Measurements from ENCODE around the gene NRG3.

Gene NRG3

DNA sequence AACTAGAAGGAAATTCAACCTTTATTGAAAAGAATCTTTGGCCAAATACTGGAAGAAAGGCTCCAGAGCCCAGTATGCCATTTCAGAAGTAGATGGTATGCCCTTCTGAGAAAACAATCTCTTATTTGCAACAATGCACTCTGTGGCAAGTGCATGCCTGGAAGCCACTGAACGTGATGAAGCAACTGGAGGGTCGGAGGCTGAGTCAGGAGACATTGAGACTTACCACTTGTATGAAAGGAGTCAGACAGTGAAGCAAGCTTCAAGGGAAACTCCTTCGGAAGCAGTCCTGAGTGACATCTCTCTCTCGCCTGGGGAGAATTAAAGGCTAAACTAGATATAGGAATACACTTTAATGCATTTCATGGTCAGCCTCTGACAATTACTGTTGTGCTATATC lies 353.7 kb downstream of the NRG3 start:
- no peak for DNase-seq

DNA sequence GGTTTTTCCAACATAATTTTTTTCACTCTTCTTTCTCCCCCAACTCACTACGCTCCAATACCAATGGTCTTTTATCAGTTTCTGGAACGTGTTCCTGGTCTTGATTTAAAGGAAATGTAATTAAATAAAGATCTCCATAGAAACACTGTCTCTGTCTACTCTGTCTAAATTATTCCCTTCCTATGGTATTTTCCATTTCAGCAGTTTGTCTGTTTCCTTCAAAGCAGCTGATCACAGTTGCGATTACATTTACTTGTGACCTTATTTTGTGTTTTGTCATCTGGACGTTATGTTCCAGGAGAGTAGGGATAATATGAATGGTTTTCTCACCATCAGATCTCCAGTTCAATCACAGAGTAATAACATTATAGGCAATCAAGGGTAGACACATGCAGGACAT lies 359.2 kb downstream of the NRG3 start:
- no peak for DNase-seq

GRCh38 chr10:82236084-82236731 lies 361.2 kb downstream of the NRG3 start:
- no peak for DNase-seq

- DNase-seq: no peak
Measured at GRCh38 chr10:82238291-82238690, 363.3 kb downstream of the NRG3 start.

DNA sequence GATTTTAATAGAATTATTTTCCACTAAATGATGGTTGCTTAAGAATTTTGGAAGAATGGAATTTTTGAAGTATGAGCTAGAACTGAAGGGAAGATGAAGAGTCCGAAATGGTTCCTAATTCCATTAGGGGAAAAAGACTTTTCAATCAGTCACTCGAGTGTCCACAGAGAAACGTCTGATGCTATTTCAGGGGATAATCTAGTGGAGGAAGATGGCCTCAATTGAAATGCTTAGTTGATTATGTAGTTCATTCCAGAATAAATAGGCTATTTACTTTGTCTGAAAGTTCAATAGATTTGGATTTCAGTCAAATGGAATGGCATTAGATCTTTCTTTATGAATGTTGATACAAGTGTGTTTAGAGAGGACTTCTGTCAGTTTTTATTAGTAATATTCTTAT lies 365.4 kb downstream of the NRG3 start:
- no peak for DNase-seq

- DNase-seq: no peak
Measured at GRCh38 chr10:82242778-82243177, 367.8 kb downstream of the NRG3 start.

DNA sequence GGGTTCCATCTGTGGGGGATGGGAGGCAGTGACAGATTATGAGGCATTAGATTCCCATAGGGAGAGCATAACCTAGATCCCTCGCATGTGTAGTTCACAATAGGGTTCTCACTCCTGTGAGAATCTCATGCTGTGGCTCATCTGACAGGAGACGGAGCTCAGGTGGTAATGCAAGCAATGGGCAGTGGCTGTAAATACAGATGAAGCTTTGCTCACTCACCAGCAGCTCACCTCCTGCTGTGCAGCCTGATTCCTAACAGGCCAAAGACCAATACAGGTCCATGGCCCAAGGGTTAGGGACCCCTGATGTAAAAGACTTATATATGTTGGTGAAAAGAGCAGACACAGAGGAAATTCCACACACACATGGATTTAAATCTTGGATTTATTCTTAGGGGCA lies 370.2 kb downstream of the NRG3 start:
- DNase-seq: no peak

DNA sequence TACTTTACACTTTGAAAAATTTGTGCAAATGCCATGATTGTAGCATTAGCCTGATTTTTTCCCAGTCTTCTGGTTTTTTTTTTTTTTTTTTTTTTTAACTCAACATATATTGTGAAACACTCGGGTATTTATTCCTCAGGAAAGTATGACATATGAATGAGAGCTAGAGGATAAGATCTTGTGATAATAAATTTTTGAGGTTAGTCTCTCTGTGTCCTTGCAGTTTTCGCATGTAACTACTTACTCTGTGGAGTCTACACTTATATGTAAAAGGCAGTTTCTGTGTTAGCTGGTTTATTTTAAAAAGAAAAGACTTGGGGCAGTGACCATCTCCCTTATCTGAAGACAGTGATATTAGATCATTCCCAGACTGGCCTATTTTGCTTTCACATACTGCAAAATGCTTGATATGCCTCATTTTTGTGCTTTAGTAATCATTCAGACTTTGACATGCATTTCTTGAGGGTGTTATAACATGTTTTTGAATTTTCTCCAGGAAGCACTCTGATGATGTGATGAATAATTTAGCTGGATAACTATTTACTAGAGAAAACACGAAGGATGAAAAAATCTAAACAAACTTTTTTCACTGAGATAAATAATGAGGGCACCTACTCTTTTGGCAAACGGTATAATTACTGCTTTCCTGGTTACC lies 371.0 kb downstream of the NRG3 start:
- DNase-seq: no peak

DNA sequence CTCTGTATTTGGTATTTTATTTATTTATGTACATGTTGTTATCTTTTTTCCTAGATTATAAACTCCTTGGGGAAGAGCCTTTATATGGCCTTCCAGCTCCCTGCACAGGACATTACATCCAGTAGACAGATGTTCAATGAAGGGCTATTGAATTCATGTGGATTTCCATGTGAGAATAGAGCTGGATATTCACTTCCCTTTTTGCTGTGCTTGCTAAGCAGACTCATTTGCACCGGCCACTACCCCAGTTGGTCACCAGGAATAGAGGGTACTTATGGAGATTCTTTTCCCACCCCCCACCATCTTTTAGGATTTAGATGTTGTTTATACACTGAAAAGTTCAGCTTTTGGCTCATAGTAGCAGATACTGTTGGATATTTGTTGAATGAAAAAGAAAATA lies 374.1 kb downstream of the NRG3 start:
- DNase-seq: no peak

GRCh38 chr10:82251222-82251906 lies 376.4 kb downstream of the NRG3 start:
- DNase-seq: no peak

- no peak for DNase-seq
Measured at GRCh38 chr10:82252081-82252480, 377.1 kb downstream of the NRG3 start.

GRCh38 chr10:82254237-82254636 lies 379.2 kb downstream of the NRG3 start:
- no peak for DNase-seq

DNA sequence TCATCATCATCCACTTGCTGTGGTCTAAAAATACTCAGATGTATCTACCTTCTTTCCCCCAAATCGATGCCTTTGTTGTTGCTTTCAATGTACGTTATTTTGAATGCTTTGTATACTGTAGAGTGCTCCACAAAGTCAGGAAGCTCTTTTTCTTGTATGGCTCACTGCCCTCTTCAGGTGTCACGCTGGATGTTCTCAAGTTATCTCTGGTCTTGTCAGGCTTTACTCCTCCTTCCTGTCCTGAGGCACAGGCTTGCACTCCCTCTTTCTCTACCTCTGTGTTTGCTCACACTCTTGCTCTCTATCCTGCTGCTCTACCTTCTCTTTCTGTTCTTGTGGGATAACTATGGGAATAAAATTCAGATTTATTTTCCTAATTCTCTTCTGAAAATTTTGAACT lies 381.3 kb downstream of the NRG3 start:
- no peak for DNase-seq

- no peak for DNase-seq
Measured at GRCh38 chr10:82266438-82266837, 391.4 kb downstream of the NRG3 start.

DNA sequence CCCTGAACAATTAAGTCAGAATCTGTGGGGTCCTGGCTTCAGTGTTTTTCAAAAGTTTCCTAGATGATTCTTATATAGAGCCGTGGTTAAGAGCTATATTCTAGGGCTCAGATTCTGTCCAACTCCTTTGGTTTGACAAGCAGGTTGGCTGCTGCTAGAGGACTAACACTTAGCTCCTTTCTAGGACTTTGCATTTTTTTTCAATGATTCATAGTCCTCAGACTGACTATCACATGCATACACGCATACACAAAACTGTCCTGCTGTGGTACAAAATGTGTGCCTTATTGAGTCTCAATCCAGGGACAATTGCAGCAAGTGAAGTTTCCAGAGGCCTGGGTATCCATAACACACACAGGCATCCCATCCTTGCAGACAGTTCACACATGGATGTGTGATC lies 392.0 kb downstream of the NRG3 start:
- DNase-seq: no peak

DNA sequence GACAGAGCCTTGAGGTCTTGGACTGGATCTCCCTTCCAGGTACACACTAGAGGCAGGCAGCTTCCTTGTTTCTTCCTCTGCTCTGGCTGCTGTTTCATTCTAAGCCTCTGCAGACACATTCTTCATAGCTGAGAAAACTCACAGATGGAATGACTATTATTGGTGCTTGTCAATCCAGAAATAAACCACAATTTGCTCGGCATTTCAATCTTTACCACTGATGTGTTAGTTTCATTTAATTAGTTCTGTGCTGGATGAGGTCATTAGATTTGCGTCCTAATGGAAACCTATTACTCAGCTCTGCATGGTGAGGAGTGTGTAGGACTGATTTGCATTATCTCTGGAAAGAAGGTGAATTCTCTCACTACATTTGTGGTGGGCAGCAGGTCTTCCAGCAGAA lies 392.5 kb downstream of the NRG3 start:
- DNase-seq: no peak

GRCh38 chr10:82267960-82268359 lies 393.0 kb downstream of the NRG3 start:
- no peak for DNase-seq

GRCh38 chr10:82277591-82277990 lies 402.6 kb downstream of the NRG3 start:
- DNase-seq: no peak

DNA sequence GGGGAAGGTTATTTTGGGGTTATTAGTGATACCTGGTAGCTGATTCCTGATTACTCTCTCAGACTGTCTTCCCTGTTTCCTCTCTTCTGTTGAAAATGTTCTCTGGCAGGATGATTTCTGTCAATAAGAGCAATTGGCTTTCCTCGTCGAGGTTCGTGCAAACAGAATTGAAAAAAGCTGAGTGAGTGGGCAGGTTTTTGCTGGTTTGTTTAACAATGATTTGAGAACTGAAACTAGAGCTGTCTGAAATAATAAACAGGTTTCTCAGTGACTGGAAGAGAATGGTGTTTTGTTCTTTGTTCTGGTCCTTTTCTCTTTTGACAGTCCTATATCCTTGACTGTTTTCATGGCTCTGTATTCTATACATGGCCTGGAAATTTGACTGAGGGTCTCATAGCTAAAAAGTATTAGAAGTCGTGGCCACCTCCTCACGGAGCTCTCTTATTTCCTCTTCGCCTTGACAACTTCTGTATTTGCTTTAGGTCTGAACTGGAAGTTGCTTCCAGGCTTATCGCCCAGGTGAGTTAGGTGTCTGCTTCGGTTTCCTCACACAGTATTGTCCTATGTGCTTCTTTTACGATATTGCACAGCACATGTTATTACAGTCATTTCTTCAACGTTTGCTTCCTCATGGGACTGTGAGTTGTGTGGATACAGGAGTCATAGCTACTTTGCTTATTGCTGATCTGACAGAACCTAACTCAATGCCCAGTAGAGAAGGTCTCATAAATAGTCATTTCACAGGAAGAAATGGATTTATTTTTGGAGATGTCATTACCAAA lies 403.6 kb downstream of the NRG3 start:
- no peak for DNase-seq

DNA sequence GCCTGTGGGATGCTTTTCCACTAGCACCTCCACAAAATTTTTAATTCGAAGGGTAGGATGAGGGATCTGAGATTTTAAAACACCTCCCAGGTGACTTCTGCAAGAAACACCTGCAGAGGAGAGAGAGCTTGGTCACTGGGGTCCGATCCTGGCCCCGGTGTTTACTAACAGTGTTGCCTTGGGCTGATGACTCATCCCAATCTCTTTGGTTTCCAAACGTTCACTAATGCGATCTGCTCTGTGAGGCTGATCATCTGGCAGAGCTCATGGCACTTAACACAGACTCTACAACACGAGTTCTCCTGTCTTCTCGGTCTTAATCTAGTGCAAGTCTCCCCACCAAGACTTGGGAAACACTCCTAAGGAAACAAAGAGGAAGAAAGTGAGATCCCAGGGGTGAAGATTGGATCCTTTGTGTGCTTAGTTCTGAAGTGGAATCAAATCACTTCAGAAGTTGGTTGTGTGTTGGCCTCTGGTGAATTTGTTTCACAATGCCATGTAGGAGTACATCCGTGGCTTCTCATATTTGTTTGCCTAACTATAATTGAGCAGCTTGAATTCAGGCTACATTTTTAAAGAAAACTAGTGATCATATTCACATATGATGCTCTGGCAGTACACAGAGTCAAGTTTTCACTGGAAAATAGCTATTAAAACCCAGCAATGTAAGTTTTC lies 407.9 kb downstream of the NRG3 start:
- no peak for DNase-seq

- no peak for DNase-seq
Measured at GRCh38 chr10:82284180-82284579, 409.2 kb downstream of the NRG3 start.

DNA sequence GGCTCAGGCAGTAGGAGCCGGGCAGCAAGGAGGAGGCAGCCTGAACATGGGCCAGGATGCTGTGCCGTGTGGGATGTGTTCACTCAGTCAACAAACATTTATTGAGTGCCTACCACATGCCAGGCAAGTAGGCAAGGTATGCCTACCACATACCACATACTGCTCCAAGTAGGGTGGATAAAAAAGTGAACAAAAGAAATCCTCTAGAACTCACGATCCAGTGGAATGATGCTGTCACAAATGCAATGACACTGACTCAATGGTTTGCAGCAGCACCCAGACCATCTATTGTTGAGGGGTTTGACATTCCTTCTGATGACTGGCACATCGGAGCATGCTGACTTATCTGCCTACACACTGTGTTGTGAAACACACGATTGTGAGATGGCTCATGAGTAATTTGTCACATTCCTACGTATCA lies 413.5 kb downstream of the NRG3 start:
- no peak for DNase-seq

- DNase-seq: no peak
Measured at GRCh38 chr10:82289945-82290344, 415.0 kb downstream of the NRG3 start.
